Activated CD8-positive, alpha-beta memory T cell treated with anti-CD3 and anti-CD28 coated beads for 4 hours (primary cell): ENCODE data around the gene KLK5.
"Not testable (repeated sequence)": the region's sequence is repeated elsewhere in the genome, so short reads cannot be mapped to it uniquely, and the experiment has no call there.

Experiments
- DNase-seq, 2 donors: peaks; one replicate each; pipeline ENCODE4 v3.0.0-alpha.2; 2020; ENCODE audit warnings: low read depth in 2 of 2

The KLK5 gene

GRCh38 chr19:50952910-50953309 is at the start of gene KLK5:
Gene KLK5, minus strand, starts transcription at chr19:50953038. Its CDS starts 381 bp downstream, at chr19:50952657.
- DNase-seq = no peak

- DNase-seq = no peak
These were observed 49.3 kb upstream of the KLK5 start for GRCh38 chr19:51002089-51002532.

GRCh38 chr19:51001515-51001914 is 48.7 kb upstream of the KLK5 start, which contains the start of gene KLK8:
Gene KLK8, minus strand, starts transcription at chr19:51001604. Its CDS starts 437 bp downstream, at chr19:51001167.
- no peak for DNase-seq

- DNase-seq = no peak
These were observed 48.1 kb upstream of the KLK5 start for GRCh38 chr19:51000981-51001380.

- no peak for DNase-seq
These were observed 47.6 kb upstream of the KLK5 start for GRCh38 chr19:51000426-51000825.

GRCh38 chr19:50998686-50999085 is 45.8 kb upstream of the KLK5 start:
- DNase-seq = no peak

- no peak for DNase-seq
These were observed 45.2 kb upstream of the KLK5 start for GRCh38 chr19:50998061-50998460.

- DNase-seq = no peak
These were observed 41.3 kb upstream of the KLK5 start for GRCh38 chr19:50994129-50994528.

- DNase-seq = no peak
These were observed 39.8 kb upstream of the KLK5 start for GRCh38 chr19:50992666-50993035.

GRCh38 chr19:50984416-50984815 is 31.6 kb upstream of the KLK5 start:
- DNase-seq = not testable (repeated sequence)

GRCh38 chr19:50983625-50984292 is 30.9 kb upstream of the KLK5 start, which contains the start of gene KLK7:
Gene KLK7, minus strand, starts transcription at chr19:50983917. Its CDS starts 1,518 bp downstream, at chr19:50982399.
- no peak for DNase-seq

- DNase-seq = no peak
These were observed 29.3 kb upstream of the KLK5 start for GRCh38 chr19:50982186-50982585.

GRCh38 chr19:50981587-50982146 is 28.8 kb upstream of the KLK5 start:
- no peak for DNase-seq

- no peak for DNase-seq
These were observed 27.4 kb upstream of the KLK5 start for GRCh38 chr19:50980208-50980607.

- DNase-seq = no peak
These were observed 26.9 kb upstream of the KLK5 start for GRCh38 chr19:50979758-50980157.

- no peak for DNase-seq
These were observed 26.0 kb upstream of the KLK5 start for GRCh38 chr19:50978772-50979390.

- DNase-seq = no peak
These were observed 24.8 kb upstream of the KLK5 start for GRCh38 chr19:50977626-50978025.

- DNase-seq = no peak
These were observed 22.9 kb upstream of the KLK5 start for GRCh38 chr19:50975766-50976165.

GRCh38 chr19:50974702-50975556 is 22.1 kb upstream of the KLK5 start:
- no peak for DNase-seq

GRCh38 chr19:50972795-50973376 is 20.0 kb upstream of the KLK5 start:
- DNase-seq = no peak

GRCh38 chr19:50969810-50970209 is 17.0 kb upstream of the KLK5 start:
- not testable (repeated sequence) for DNase-seq

- DNase-seq = no peak
These were observed 16.5 kb upstream of the KLK5 start, which contains the start of gene KLK6 for GRCh38 chr19:50969413-50969760. Gene KLK6, minus strand, starts transcription at chr19:50969591. Its CDS starts 1,487 bp downstream, at chr19:50968104.
